IMR-90 (cell line): ENCODE results near the gene USP9Y.

Experiments used
- CEBPB ChIP-seq: IDR thresholded peaks from 2 replicates; pipeline ENCODE4 v1.6.1; 2012; ENCODE audit warnings: low read depth, low read length, improper control_type of control experiment
- CHD1 ChIP-seq: IDR thresholded peaks from 2 replicates; pipeline ENCODE4 v1.6.1; 2012; ENCODE audit warnings: low read depth, low read length, improper control_type of control experiment
- NFE2L2 ChIP-seq: fragments of 150-350 bp; IDR thresholded peaks from 2 replicates; pipeline ENCODE4 v1.6.1; 2016; ENCODE audit warnings: low read depth, mild to moderate bottlenecking, low read length
- POLR2A ChIP-seq: IDR thresholded peaks from 2 replicates; pipeline ENCODE4 v1.6.1; 2012; ENCODE audit warnings: mild to moderate bottlenecking, low read depth, low read length
- RAD21 ChIP-seq: IDR thresholded peaks from 2 replicates; pipeline ENCODE4 v1.6.1; 2012; ENCODE audit warnings: low read length, improper control_type of control experiment
- SMC3 ChIP-seq: fragments of 150-350 bp; IDR thresholded peaks from 2 replicates; pipeline ENCODE4 v1.6.1; 2016; ENCODE audit warnings: low read depth, mild to moderate bottlenecking, antibody characterized with exemption, low read length, moderate library complexity
- TF ChIP-seq, protein P1 (sequence below): conservative IDR thresholded peaks from 2 replicates; pipeline ENCODE4 v1.5.1; 2012; ENCODE audit warnings: mild to moderate bottlenecking, low read depth, low read length, improper control_type of control experiment
- TF ChIP-seq, protein P2 (sequence below): fragments of 150-350 bp; IDR thresholded peaks from 2 replicates; pipeline ENCODE4 v1.6.1; 2017; ENCODE audit warnings: mild to moderate bottlenecking, antibody characterized with exemption, low read length, low read depth

DNA sequence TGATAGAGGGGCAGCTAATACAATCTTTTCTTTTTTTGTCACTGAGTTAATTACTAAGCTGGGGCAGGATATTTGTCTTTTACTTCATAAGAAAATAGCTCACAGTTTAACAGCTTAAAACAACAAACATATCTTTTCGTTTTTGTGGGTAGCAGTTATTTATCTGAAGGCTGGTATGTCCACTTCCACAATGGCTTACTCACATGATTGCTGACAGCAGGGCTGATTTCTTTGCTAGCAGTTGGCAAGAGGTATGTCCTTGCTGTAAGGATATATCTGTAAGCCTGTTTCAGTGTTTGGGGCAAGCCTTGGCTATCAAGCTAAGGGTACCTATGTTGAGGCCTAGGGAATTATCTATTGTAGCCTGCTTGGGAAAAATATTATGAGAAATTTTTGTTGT is 1.1 kb downstream of the USP9Y start:
- TF ChIP-seq RAD21 (no peak), POLR2A (no peak), CEBPB (no peak), SMC3 (no peak), NFE2L2 (no peak), CHD1 (no peak)
- TF ChIP-seq, protein P1, sequence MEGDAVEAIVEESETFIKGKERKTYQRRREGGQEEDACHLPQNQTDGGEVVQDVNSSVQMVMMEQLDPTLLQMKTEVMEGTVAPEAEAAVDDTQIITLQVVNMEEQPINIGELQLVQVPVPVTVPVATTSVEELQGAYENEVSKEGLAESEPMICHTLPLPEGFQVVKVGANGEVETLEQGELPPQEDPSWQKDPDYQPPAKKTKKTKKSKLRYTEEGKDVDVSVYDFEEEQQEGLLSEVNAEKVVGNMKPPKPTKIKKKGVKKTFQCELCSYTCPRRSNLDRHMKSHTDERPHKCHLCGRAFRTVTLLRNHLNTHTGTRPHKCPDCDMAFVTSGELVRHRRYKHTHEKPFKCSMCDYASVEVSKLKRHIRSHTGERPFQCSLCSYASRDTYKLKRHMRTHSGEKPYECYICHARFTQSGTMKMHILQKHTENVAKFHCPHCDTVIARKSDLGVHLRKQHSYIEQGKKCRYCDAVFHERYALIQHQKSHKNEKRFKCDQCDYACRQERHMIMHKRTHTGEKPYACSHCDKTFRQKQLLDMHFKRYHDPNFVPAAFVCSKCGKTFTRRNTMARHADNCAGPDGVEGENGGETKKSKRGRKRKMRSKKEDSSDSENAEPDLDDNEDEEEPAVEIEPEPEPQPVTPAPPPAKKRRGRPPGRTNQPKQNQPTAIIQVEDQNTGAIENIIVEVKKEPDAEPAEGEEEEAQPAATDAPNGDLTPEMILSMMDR: no peak
- TF ChIP-seq, protein P2, sequence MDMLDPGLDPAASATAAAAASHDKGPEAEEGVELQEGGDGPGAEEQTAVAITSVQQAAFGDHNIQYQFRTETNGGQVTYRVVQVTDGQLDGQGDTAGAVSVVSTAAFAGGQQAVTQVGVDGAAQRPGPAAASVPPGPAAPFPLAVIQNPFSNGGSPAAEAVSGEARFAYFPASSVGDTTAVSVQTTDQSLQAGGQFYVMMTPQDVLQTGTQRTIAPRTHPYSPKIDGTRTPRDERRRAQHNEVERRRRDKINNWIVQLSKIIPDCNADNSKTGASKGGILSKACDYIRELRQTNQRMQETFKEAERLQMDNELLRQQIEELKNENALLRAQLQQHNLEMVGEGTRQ: no peak
